GM13976 (cell line): Measurements from ENCODE around the gene WDR86.

Source experiments
- DNase-seq: peaks from one replicate; pipeline ENCODE4 v3.0.0; 2012; ENCODE audit warnings: low spot score
- CTCF ChIP-seq: IDR thresholded peaks from 2 replicates; pipeline ENCODE4 v1.5.1; 2012; ENCODE audit warnings: borderline replicate concordance, mild to moderate bottlenecking; ENCODE audit not compliant: insufficient read depth; ENCODE audit errors: extremely low read depth, missing control alignments, control extremely low read depth
- in situ Hi-C: fragments of 300-500 bp; cut with MboI; formaldehyde crosslinking; loops from one replicate; pipeline ENCODE4 v1.12.0; 2022; ENCODE audit warnings: low sequenced_read_pairs, mixed read lengths, inconsistent platforms; ENCODE audit not compliant: unreplicated experiment

WDR86 gene

GRCh38 chr7:151384776-151385625 is 24.8 kb downstream of the WDR86 start:
- DNase-seq, result no peak
- in situ Hi-C loops, result no loop called here
- no peak for TF ChIP-seq CTCF

GRCh38 chr7:151384352-151384697 is 25.5 kb downstream of the WDR86 start:
- DNase-seq, result no peak
- in situ Hi-C loops, result no loop called here
- no peak for TF ChIP-seq CTCF

GRCh38 chr7:151383638-151384351 is 26.0 kb downstream of the WDR86 start:
- in situ Hi-C loops, result no loop called here
- no peak for TF ChIP-seq CTCF
- no peak for DNase-seq

GRCh38 chr7:151382079-151382885 is 27.6 kb downstream of the WDR86 start:
- in situ Hi-C loops, result no loop called here
- DNase-seq, result no peak
- no peak for TF ChIP-seq CTCF

GRCh38 chr7:151381348-151382078 is 28.3 kb downstream of the WDR86 start:
- TF ChIP-seq CTCF, result no peak
- in situ Hi-C loops, result no loop called here
- DNase-seq, result peak; percentile 73

GRCh38 chr7:151381098-151381347 is 28.8 kb downstream of the WDR86 start:
- in situ Hi-C loops, result no loop called here
- peak; percentile 75 for DNase-seq

More at GRCh38 chr7:151381098-151381347, 28.8 kb downstream of the WDR86 start:
- TF ChIP-seq CTCF, result no peak
